Measurements from ENCODE around the gene POMGNT1. TPM values are rescaled to one million over a fixed set of nuclear protein-coding genes. Genes with fewer than 3 reads are reported as not detected.

Gene POMGNT1
- total RNA-seq, 4 donors from 2014 or later, result 23.9 to 36.7 (median 28.1) TPM

DNA sequence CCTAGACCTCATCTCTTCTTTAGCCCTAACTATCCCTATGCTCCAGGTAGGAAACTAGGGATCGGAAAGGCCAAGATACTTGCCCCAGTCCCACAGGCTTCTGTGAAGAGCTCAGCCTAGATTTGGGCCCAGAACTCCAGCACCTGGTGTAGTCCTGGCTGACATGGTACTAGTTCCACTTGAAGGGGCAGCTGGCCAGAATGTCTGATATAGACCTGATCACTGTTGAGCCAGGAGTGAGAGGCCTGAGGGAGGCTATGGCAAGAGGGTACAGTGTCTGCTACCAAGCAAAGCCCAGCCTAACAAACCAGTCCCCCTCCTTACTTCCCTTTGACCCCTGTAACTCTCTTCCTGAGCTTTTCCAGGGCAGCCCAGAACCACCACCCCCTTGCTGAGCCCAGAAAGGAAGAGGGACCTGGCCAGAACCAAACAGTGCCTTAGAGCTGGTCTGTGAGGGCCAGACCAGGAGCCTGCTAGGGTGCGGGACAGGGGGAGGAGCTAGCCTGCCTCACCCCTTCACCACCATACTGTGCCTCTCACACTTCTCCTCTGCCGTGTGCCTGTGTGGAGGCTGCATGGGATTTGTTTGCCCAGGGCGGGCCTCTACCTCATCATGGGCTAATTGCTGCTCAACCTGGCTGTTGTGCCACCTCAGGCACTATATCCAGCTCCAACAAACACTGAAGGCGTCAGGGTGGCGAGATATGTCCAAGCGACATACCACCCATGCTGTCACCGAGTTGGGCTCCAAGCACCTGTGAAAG lies 10.9 kb downstream of the POMGNT1 start:
- Histone ChIP-seq H3K4me1 (peaks cover 21 to 59% (median 44%) of the 10 kb centered on the region in 3 donors), H3K27me3 (no peaks in the 10 kb centered on the region), H3K27ac (peak overlapping the region in 1 of 4 donors; percentile 13), H3K4me3 (no peak overlapping the region), H3K36me3 (peaks cover 5 to 47% (median 9%) of the 10 kb centered on the region in 3 donors), H3K9me3 (no peaks in the 10 kb centered on the region)
- intact Hi-C loops (cut with DNase I), result no loop called here
- 56 to 76% methylated on average over 5 of the region's 8 CpGs for WGBS, 2 donors
- DNase-seq, result no peak
- TF ChIP-seq POLR2A (IDR thresholded peaks at IDR 0.05), result no peak
- TF ChIP-seq, protein P1, sequence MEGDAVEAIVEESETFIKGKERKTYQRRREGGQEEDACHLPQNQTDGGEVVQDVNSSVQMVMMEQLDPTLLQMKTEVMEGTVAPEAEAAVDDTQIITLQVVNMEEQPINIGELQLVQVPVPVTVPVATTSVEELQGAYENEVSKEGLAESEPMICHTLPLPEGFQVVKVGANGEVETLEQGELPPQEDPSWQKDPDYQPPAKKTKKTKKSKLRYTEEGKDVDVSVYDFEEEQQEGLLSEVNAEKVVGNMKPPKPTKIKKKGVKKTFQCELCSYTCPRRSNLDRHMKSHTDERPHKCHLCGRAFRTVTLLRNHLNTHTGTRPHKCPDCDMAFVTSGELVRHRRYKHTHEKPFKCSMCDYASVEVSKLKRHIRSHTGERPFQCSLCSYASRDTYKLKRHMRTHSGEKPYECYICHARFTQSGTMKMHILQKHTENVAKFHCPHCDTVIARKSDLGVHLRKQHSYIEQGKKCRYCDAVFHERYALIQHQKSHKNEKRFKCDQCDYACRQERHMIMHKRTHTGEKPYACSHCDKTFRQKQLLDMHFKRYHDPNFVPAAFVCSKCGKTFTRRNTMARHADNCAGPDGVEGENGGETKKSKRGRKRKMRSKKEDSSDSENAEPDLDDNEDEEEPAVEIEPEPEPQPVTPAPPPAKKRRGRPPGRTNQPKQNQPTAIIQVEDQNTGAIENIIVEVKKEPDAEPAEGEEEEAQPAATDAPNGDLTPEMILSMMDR (IDR thresholded peaks at IDR 0.05), result no peak

DNA sequence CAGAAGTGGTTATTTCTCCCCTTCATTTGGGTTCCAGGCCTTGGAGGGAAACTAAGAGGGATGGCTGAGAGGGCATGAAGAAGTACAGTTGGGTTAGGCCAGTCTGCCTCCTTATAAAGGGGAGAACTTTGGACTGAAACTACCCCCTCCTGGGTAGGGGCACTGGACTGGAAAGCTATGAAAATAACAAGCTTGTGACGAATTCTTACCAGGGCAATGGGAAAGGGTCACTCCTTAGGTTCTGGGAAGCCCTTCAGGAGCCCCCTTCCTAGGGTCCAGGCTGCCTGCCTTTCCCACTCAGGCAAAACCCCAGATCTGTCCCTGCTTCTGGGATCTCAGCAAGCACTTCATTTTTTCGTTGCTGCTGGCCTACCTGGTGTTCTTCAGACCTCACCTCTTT lies 12.2 kb downstream of the POMGNT1 start:
- no peak for DNase-seq
- intact Hi-C loops (cut with DNase I), result no loop called here
- peaks cover 0 to 35% (median 5%) of the 10 kb centered on the region in 3 donors for H3K36me3 ChIP-seq
- no peak overlapping the region for H3K4me3 ChIP-seq
- WGBS, 2 donors, result 88 to 91% methylated on average over 2 of the region's 2 CpGs
- no peak for TF ChIP-seq POLR2A (IDR thresholded peaks at IDR 0.05)
- TF ChIP-seq, protein P1 (IDR thresholded peaks at IDR 0.05), result no peak
- no peaks in the 10 kb centered on the region for H3K27me3 ChIP-seq
- peaks cover 21 to 69% (median 51%) of the 10 kb centered on the region in 3 donors for H3K4me1 ChIP-seq
- H3K27ac ChIP-seq, result peak overlapping the region in 1 of 4 donors; percentile 19
- H3K9me3 ChIP-seq, result no peaks in the 10 kb centered on the region

DNA sequence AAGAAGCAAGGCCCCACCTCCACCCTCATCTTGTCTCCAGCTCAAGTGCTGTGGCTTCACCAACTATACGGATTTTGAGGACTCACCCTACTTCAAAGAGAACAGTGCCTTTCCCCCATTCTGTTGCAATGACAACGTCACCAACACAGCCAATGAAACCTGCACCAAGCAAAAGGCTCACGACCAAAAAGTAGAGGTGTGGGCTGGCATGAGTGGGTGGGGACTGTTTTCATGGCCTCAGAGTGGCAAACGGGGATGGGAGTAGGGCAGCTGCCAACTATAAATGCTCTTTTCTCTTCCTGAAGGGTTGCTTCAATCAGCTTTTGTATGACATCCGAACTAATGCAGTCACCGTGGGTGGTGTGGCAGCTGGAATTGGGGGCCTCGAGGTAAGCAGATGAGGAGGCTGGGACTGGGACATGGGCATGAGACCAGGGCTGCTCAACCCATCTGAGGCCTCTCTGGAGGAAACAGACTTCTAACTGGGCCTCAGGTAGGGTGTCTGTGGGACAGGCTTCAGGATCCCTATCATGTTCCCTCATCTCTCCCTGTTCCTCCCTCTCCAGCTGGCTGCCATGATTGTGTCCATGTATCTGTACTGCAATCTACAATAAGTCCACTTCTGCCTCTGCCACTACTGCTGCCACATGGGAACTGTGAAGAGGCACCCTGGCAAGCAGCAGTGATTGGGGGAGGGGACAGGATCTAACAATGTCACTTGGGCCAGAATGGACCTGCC lies 13.1 kb downstream of the POMGNT1 start:
- intact Hi-C loops (cut with DNase I), result loop anchor here (5.0 kb wide), 1 partner anchor 37 kb away; no protein-coding TSS in a partner anchor
- WGBS, 2 donors, result 50 to 57% methylated on average over 5 to 7 of the region's 7 CpGs
- TF ChIP-seq POLR2A (IDR thresholded peaks at IDR 0.05), result no peak
- TF ChIP-seq, protein P1 (IDR thresholded peaks at IDR 0.05), result no peak
- H3K27ac ChIP-seq, result peak overlapping the region; percentile 6 to 90 (median 87)
- H3K36me3 ChIP-seq, result peaks cover 0 to 25% (median 0%) of the 10 kb centered on the region in 3 donors
- no peak for DNase-seq
- H3K27me3 ChIP-seq, result no peaks in the 10 kb centered on the region
- peaks cover 27 to 79% (median 61%) of the 10 kb centered on the region in 3 donors for H3K4me1 ChIP-seq
- H3K4me3 ChIP-seq, result no peak overlapping the region
- H3K9me3 ChIP-seq, result no peaks in the 10 kb centered on the region

- H3K36me3 ChIP-seq, result peaks cover 0 to 14% (median 0%) of the 10 kb centered on the region in 3 donors
- H3K4me1 ChIP-seq, result peaks cover 34 to 82% (median 66%) of the 10 kb centered on the region in 3 donors
- intact Hi-C loops (cut with DNase I), result loop anchor here (5.0 kb wide), 1 partner anchor 38 kb away; no protein-coding TSS in a partner anchor
- 76 to 77% methylated on average over 7 to 10 of the region's 12 CpGs for WGBS, 2 donors
- no peaks in the 10 kb centered on the region for H3K27me3 ChIP-seq
- no peak for TF ChIP-seq POLR2A (IDR thresholded peaks at IDR 0.05)
- TF ChIP-seq, protein P1 (IDR thresholded peaks at IDR 0.05), result no peak
- no peak for DNase-seq
- H3K27ac ChIP-seq, result peak overlapping the region; percentile 80 to 90 (median 87)
- no peaks in the 10 kb centered on the region for H3K9me3 ChIP-seq
- H3K4me3 ChIP-seq, result no peak overlapping the region
These were observed 14.2 kb downstream of the POMGNT1 start for GRCh38 chr1:46183926-46184557.

Data from esophagus squamous epithelium (tissue), 5 donors.